K562 (cell line): ENCODE results near the gene ZFP36. TPM values are rescaled to one million over a fixed set of nuclear protein-coding genes. Genes with fewer than 3 reads are reported as not detected.

Experiments
- ARID2 ChIP-seq: fragments of 450-650 bp; IDR thresholded peaks from 2 replicates; pipeline ENCODE4 v1.6.1; 2017; ENCODE audit warnings: antibody characterized with exemption, mild to moderate bottlenecking
- ASH1L ChIP-seq: fragments of 450-650 bp; IDR thresholded peaks from 2 replicates; pipeline ENCODE4 v1.6.1; 2018; ENCODE audit warnings: borderline replicate concordance, mild to moderate bottlenecking, low read depth; ENCODE audit not compliant: partially characterized antibody
- EZH2 ChIP-seq: IDR thresholded peaks from 2 replicates; pipeline ENCODE4 v1.6.1; 2012; ENCODE audit warnings: low read depth, mild to moderate bottlenecking, inconsistent platforms, low read length, borderline replicate concordance
- FOXP1 ChIP-seq: sonication (generic); formaldehyde crosslinking; IDR thresholded peaks from 2 replicates; pipeline ENCODE4 v1.8.0; 2022; ENCODE audit warnings: mild to moderate bottlenecking, missing genetic modification reagents
- MEF2A ChIP-seq: IDR thresholded peaks from 2 replicates; pipeline ENCODE4 v1.6.1; 2011; ENCODE audit warnings: low read depth, mild to moderate bottlenecking, low read length, moderate library complexity; ENCODE audit not compliant: control insufficient read depth
- NBN ChIP-seq: fragments of 450-650 bp; IDR thresholded peaks from 2 replicates; pipeline ENCODE4 v1.6.1; 2016; ENCODE audit warnings: low read depth, mild to moderate bottlenecking
- NONO ChIP-seq, 2 experiments: fragments of 200-400 bp in 1 of 2; fragments of 450-650 bp in 1 of 2; formaldehyde crosslinking in 1 of 2; IDR thresholded peaks; 2 replicates each; pipeline ENCODE4 v1.6.1; 2017; ENCODE audit warnings: low read depth in 2 of 2, mild to moderate bottlenecking in 2 of 2, moderate library complexity in 2 of 2, low read length in 1 of 2
- POLR3G ChIP-seq: IDR thresholded peaks from 2 replicates; pipeline ENCODE4 v1.6.1; 2011; ENCODE audit not compliant: insufficient read length, insufficient replicate concordance; ENCODE audit errors: extremely low read depth
- RBFOX2 ChIP-seq: fragments of 200-400 bp; formaldehyde crosslinking; IDR thresholded peaks from 2 replicates; pipeline ENCODE4 v1.6.1; 2017; ENCODE audit warnings: low read depth, mild to moderate bottlenecking, low read length, moderate library complexity
- RBM14 ChIP-seq: fragments of 200-400 bp; formaldehyde crosslinking; IDR thresholded peaks from 2 replicates; pipeline ENCODE4 v1.6.1; 2018; ENCODE audit warnings: low read depth, mild to moderate bottlenecking, low read length, moderate library complexity, borderline replicate concordance; ENCODE audit not compliant: insufficient read depth
- SIRT6 ChIP-seq: IDR thresholded peaks from one replicate; pipeline ENCODE4 v1.6.1; 2012; ENCODE audit warnings: low read depth, mild to moderate bottlenecking, control low read depth, inconsistent platforms, low read length, moderate library complexity
- SRSF1 ChIP-seq: fragments of 200-400 bp; formaldehyde crosslinking; IDR thresholded peaks from 2 replicates; pipeline ENCODE4 v1.6.1; 2017; ENCODE audit warnings: mild to moderate bottlenecking, low read depth, low read length, moderate library complexity
- TARDBP ChIP-seq: fragments of 450-650 bp; IDR thresholded peaks from 2 replicates; pipeline ENCODE4 v1.6.1; 2016
- ZBTB1 ChIP-seq: sonication (generic); formaldehyde crosslinking; IDR thresholded peaks from 2 replicates; pipeline ENCODE4 v1.8.1; 2023; ENCODE audit warnings: missing genetic modification reagents, low read depth, mild to moderate bottlenecking, borderline replicate concordance
- ZC3H11A ChIP-seq: IDR thresholded peaks from 2 replicates; pipeline ENCODE4 v1.6.1; 2012; ENCODE audit warnings: low read depth, low read length, improper control_type of control experiment
- ZNF133 ChIP-seq: fragments of 250-450 bp; sonication (Bioruptor Pico); IDR thresholded peaks from 2 replicates; pipeline ENCODE4 v1.4.0; 2020; ENCODE audit warnings: mild to moderate bottlenecking
- ZNF23 ChIP-seq: fragments of 250-450 bp; sonication (Bioruptor Pico); IDR thresholded peaks from 2 replicates; pipeline ENCODE4 v1.4.0; 2020; ENCODE audit warnings: mild to moderate bottlenecking
- ZNF764 ChIP-seq: fragments of 250-450 bp; sonication (Bioruptor Pico); IDR thresholded peaks from 2 replicates; pipeline ENCODE4 v1.4.0; 2020; ENCODE audit warnings: low read depth, mild to moderate bottlenecking, moderate library complexity
- polyA plus RNA-seq, 8 experiments: library from polyadenylated mRNA; depleted of rRNA in 4 of 8; stranded (reverse) in 5 of 8; unstranded in 3 of 8; fragments of >200 nt; fragmentation: Nextera tagmentation in 2 of 8; fragmentation: Illumina TruSeq in 1 of 8; extraction: Ambion mirVana in 2 of 8; extraction: Trizol in 1 of 8; gene quantifications; 2 replicates each; pipeline versions ENCODE4 v1.2.1 to v1.2.3, GENCODE V29; 2011 to 2014; ENCODE audit warnings: inconsistent platforms in 1 of 8, missing spikeins in 1 of 8
- total RNA-seq, 7 experiments: library from RNA; depleted of rRNA in 6 of 7; stranded (reverse); fragments of >200 nt in 6 of 7; fragmentation: Illumina TruSeq in 2 of 7; extraction: Trizol in 2 of 7; gene quantifications; 2 replicates each; pipeline versions ENCODE4 v1.2.1 to v1.2.3, GENCODE V29; 2011 to 2021; ENCODE audit warnings: low replicate concordance in 1 of 7
- TF ChIP-seq, protein P1 (sequence below): fragments of 450-650 bp; IDR thresholded peaks from 2 replicates; pipeline ENCODE4 v1.7.0; 2016; ENCODE audit warnings: borderline replicate concordance
- TF ChIP-seq, protein P2 (sequence below): sonication (generic); formaldehyde crosslinking; IDR thresholded peaks from 2 replicates; pipeline ENCODE4 v1.9.0; 2022; ENCODE audit warnings: mild to moderate bottlenecking, missing genetic modification reagents
- TF ChIP-seq, protein P3 (sequence below): fragments of 250-450 bp; sonication (Bioruptor Pico); IDR thresholded peaks from 2 replicates; pipeline ENCODE4 v1.5.0; 2020; ENCODE audit warnings: mild to moderate bottlenecking
- TF ChIP-seq, protein P4 (sequence below): fragments of 250-450 bp; sonication (Bioruptor Pico); IDR thresholded peaks from 2 replicates; pipeline ENCODE4 v1.5.0; 2022; ENCODE audit warnings: mild to moderate bottlenecking

The ZFP36 gene
- total and polyA plus RNA-seq, 9 of the 15 experiments (the other 6 are each of a cell fraction or from before 2014, with no cell fraction given) = 1.0 to 20.1 (median 3.5) TPM

DNA sequence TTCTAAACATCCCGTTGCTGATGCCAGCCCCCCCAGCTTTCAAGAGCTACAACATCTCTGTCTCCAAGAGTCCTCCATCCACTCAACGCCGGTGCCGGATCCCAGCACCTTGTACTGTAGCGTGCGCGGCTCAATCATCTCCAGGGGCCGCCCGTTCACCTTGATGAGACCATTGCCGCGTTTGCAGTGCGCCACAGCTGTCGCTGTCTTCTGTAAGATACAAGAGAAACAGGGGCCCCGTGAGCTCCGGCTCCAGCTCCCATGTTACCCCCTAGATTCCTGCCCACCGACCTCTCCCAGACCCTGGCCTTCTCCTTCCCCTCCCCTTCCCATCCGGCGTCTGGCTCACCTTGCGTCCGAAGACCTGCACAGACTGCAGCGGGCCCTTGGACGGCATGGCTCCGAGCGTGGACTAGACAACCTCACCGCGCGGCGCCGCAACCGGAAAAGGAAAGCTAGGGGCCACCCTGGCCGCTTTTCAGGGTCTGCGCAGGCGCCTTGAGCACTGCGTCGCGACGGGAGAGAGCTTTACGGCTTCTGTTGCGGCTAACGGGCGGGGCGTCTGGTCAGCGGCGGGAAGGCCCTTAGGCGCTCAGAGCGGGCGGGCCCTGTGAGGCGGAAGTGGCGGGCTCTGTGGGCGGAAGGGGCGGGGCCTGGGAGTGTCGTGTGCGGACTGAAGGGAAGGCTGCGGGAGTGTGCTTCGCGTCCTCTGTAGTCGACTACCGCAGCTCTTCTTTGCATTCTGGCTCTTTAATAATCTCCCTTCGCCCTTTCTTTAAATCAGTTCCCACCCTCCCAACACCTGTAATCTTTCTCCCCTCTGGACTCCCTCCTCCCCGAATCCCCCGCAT is 29.1 kb downstream of the ZFP36 start, which contains the start of gene RPS16 (continued):
- TF ChIP-seq ZBTB1 (CRISPR knock-in tag) = peak; percentile 75; the same call in 1 of the 2 replicates
- no peak for TF ChIP-seq MEF2A
- TF ChIP-seq ZC3H11A = no peak
- no peak for TF ChIP-seq ZNF764
- no peak for TF ChIP-seq EZH2
- TF ChIP-seq SRSF1 = peak; percentile 78; the same call in 1 of the 2 replicates
- TF ChIP-seq ARID2 = no peak
- peak; percentile 35 to 90; a peak in 2 of 4 replicates for TF ChIP-seq NONO (IDR thresholded peaks at IDR 0.05; ENCODE audit: low read depth in 2 of 2, low read length in 1 of 2)
- TF ChIP-seq, protein P1, sequence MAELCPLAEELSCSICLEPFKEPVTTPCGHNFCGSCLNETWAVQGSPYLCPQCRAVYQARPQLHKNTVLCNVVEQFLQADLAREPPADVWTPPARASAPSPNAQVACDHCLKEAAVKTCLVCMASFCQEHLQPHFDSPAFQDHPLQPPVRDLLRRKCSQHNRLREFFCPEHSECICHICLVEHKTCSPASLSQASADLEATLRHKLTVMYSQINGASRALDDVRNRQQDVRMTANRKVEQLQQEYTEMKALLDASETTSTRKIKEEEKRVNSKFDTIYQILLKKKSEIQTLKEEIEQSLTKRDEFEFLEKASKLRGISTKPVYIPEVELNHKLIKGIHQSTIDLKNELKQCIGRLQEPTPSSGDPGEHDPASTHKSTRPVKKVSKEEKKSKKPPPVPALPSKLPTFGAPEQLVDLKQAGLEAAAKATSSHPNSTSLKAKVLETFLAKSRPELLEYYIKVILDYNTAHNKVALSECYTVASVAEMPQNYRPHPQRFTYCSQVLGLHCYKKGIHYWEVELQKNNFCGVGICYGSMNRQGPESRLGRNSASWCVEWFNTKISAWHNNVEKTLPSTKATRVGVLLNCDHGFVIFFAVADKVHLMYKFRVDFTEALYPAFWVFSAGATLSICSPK = no peak
- TF ChIP-seq, protein P2, sequence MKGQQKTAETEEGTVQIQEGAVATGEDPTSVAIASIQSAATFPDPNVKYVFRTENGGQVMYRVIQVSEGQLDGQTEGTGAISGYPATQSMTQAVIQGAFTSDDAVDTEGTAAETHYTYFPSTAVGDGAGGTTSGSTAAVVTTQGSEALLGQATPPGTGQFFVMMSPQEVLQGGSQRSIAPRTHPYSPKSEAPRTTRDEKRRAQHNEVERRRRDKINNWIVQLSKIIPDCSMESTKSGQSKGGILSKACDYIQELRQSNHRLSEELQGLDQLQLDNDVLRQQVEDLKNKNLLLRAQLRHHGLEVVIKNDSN (CRISPR knock-in tag) = no peak; the same call in 1 of the 2 replicates
- TF ChIP-seq, protein P3, sequence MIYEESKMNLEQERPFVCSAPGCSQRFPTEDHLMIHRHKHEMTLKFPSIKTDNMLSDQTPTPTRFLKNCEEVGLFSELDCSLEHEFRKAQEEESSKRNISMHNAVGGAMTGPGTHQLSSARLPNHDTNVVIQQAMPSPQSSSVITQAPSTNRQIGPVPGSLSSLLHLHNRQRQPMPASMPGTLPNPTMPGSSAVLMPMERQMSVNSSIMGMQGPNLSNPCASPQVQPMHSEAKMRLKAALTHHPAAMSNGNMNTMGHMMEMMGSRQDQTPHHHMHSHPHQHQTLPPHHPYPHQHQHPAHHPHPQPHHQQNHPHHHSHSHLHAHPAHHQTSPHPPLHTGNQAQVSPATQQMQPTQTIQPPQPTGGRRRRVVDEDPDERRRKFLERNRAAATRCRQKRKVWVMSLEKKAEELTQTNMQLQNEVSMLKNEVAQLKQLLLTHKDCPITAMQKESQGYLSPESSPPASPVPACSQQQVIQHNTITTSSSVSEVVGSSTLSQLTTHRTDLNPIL = no peak
- TF ChIP-seq TARDBP = no peak
- TF ChIP-seq, protein P4, sequence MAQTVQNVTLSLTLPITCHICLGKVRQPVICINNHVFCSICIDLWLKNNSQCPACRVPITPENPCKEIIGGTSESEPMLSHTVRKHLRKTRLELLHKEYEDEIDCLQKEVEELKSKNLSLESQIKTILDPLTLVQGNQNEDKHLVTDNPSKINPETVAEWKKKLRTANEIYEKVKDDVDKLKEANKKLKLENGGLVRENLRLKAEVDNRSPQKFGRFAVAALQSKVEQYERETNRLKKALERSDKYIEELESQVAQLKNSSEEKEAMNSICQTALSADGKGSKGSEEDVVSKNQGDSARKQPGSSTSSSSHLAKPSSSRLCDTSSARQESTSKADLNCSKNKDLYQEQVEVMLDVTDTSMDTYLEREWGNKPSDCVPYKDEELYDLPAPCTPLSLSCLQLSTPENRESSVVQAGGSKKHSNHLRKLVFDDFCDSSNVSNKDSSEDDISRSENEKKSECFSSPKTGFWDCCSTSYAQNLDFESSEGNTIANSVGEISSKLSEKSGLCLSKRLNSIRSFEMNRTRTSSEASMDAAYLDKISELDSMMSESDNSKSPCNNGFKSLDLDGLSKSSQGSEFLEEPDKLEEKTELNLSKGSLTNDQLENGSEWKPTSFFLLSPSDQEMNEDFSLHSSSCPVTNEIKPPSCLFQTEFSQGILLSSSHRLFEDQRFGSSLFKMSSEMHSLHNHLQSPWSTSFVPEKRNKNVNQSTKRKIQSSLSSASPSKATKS (CRISPR knock-in tag) = no peak
- TF ChIP-seq POLR3G = no peak
- no peak for TF ChIP-seq RBM14
- TF ChIP-seq RBFOX2 = peak; percentile 100
- peak; percentile 45; the same call in 1 of the 2 replicates for TF ChIP-seq NBN
- TF ChIP-seq ZNF133 (CRISPR knock-in tag) = no peak
- no peak for TF ChIP-seq SIRT6
- TF ChIP-seq FOXP1 (CRISPR knock-in tag) = peak; percentile 88
- TF ChIP-seq ASH1L = no peak
- TF ChIP-seq ZNF23 (CRISPR knock-in tag) = no peak
